Fibroblast of villous mesenchyme (primary cell): Measurements from ENCODE around the gene NUSAP1. TPM values are rescaled to one million over a fixed set of nuclear protein-coding genes. Genes with fewer than 3 reads are reported as not detected.
"Not testable (repeated sequence)": the region's sequence is repeated elsewhere in the genome, so short reads cannot be mapped to it uniquely, and the experiment has no call there.

ENCODE experiments used
- DNase-seq: peaks from one replicate; pipeline ENCODE4 v3.0.0-alpha.2; 2010; ENCODE audit warnings: low read depth
- H3K4me3 ChIP-seq: 2 replicates; pipeline ENCODE4 v1.5.1; 2011; ENCODE audit warnings: low read depth, mild to moderate bottlenecking, low read length
- CTCF ChIP-seq: IDR thresholded peaks from 2 replicates; pipeline ENCODE4 v1.5.1; 2012; ENCODE audit warnings: low read depth, mild to moderate bottlenecking, low read length; ENCODE audit not compliant: insufficient read depth
- total RNA-seq: library from RNA; depleted of rRNA; stranded (reverse); fragments of >200 nt; gene quantifications from 2 replicates; pipeline ENCODE4 v1.2.3, GENCODE V29; 2012

NUSAP1 gene
- total RNA-seq, 1 donor = 59.2 TPM

DNA sequence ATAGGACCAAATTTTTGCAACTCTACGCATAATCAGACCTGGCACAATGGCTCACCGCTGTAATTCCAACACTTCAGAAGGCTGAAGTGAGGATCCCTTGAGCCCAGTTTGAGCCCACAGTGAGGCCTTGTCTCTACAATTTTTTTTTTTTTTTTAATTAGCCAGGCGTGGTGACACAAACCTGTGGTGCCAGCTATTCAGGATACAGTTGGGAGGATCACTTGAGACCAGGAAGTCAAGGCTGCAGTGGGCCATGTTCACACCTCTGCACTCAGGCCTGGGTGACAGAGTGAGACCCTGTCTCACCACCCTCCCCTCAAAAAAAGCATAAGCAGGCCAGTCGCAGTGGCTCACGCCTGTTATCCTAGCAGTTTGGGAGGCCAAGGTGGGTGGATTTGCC lies 25.0 kb upstream of the NUSAP1 start:
- no peak for DNase-seq
- no peak for TF ChIP-seq CTCF
- no peak overlapping the region for H3K4me3 ChIP-seq

GRCh38 chr15:41309226-41309905 lies 23.3 kb upstream of the NUSAP1 start:
- TF ChIP-seq CTCF = no peak
- H3K4me3 ChIP-seq = no peak overlapping the region
- DNase-seq = no peak

GRCh38 chr15:41320805-41321330 lies 11.8 kb upstream of the NUSAP1 start:
- not testable (repeated sequence) for H3K4me3 ChIP-seq, DNase-seq

DNA sequence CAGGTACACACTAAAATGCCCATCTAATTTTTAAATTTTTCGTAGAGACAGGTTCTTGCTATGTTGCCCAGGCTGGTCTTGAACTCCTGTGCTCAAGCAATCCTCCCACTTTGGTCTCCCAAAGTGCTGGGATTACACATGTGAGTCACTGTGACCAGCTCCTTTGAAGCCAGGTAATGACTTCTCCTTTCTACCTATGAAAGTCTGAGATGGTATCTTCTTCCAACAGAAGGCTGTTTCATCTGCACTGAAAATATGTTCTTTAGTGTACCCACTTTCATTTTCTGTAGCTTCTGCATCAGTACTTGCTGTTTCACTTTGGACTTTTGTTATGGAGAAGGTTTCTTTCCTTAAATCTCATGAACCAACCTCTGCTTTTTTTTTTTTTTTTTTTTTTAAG lies 9.1 kb upstream of the NUSAP1 start:
- no peak for DNase-seq
- no peak for TF ChIP-seq CTCF
- H3K4me3 ChIP-seq = no peak overlapping the region

DNA sequence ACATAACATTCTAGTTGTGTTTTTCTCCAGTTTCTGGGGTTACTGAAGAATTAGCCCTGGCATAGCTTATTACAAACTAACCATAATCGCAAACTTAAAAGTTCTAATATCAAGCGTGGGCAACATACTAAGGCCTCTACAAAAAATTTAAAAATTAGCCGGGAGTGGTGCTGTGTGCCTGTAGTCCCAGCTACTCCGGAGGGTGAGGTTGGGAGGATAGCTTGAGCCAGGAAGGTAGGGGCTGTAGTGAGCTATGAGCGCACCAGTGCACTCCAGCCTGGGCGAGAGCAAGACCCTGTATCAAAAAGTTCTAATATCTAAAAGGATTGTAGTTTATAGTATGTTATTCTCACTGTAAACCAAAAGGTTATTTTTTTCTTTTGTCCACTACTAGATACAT lies 1.4 kb upstream of the NUSAP1 start:
- peak overlapping the region; percentile 91 for H3K4me3 ChIP-seq
- TF ChIP-seq CTCF = no peak
- no peak for DNase-seq

GRCh38 chr15:41331833-41332193 lies 868 bp upstream of the NUSAP1 start:
- TF ChIP-seq CTCF = peak; percentile 73
- DNase-seq = peak; percentile 59
- peak overlapping the region; percentile 91 for H3K4me3 ChIP-seq

DNA sequence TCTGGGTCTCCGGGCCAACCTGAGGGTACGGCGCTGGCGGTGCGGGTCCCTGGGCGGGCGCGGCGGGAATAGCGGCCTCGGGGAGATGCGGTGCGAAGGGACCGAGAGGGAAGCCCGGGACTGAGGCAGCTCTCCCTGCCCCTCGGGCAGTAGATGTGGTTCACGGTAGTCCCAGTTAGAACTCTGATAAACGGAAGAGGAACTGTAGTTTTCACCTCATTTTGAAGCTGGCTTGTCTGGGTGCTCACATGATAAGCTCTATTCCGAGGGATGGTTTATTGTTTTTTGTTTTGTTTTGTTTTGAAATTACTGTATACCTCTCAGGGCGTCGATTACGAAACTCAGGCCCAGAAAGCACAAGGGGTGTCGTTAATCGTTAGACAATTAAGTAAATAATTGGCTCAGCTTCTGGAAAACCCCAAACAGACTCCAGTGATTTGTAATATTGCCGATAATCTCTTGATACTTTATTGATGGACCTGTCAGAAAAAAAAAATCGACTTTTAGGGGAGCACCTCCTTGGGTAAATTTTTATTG lies 413 bp downstream of the NUSAP1 start:
- peak overlapping the region; percentile 91 for H3K4me3 ChIP-seq
- peak; percentile 72 for DNase-seq
- no peak for TF ChIP-seq CTCF
